GM10847 (cell line): Measurements from ENCODE around the gene KRT4.

Experiments
- POLR2A ChIP-seq: IDR thresholded peaks from 2 replicates; pipeline ENCODE4 v1.6.1; 2011; ENCODE audit not compliant: insufficient read length; ENCODE audit errors: extremely low read depth

The KRT4 gene

DNA sequence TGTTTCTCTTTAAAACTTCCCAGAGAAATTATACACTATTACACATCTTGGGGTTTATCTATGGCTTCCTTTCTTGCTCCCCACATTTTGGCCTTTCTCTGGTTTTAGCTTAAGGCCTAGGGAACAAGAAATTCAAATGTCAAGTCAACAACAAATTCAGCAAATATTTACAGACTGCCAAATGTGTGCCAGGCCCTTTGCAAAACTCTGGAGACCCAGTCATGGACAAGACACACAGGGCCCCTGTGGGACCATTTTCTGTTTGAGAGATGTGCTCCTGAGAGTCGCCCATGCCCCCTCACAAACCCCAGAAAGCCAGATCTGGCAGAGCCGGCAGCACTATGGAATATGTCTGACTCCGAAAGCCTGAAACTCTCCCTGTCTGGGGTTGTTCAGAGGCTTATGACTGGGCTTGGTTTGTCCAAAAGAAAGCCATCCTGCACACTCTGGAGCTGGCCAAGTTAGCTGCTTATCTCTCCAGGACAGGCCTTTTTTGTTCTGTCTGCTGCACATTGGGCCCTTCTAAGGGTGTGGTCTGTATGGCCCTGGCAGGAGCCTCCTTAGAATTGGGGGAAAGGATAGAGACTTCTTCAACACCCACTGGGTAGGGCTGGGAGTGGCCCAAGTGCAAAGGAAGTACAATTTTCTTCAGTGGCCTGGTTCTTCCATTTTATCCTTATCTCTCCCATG lies 16.9 kb downstream of the KRT4 start:
- TF ChIP-seq POLR2A: no peak

DNA sequence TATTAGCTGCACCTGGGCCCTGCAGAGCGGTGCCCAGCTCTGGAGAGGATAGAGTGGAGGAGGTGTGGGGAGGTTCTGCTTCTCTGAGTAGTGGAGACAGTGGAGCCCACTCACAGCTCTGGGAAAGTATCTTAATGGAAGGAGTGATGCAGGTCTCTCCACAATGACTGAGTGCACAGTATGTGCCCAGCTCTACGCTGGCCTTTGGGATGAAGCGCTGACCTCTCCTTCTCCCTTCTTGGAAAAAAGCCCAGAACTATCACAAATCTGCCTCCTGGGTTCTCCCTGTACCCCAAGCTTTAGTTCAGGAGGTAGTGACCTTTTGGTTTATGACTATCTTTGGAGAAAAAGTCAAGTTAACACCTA lies 17.5 kb downstream of the KRT4 start:
- TF ChIP-seq POLR2A: no peak

DNA sequence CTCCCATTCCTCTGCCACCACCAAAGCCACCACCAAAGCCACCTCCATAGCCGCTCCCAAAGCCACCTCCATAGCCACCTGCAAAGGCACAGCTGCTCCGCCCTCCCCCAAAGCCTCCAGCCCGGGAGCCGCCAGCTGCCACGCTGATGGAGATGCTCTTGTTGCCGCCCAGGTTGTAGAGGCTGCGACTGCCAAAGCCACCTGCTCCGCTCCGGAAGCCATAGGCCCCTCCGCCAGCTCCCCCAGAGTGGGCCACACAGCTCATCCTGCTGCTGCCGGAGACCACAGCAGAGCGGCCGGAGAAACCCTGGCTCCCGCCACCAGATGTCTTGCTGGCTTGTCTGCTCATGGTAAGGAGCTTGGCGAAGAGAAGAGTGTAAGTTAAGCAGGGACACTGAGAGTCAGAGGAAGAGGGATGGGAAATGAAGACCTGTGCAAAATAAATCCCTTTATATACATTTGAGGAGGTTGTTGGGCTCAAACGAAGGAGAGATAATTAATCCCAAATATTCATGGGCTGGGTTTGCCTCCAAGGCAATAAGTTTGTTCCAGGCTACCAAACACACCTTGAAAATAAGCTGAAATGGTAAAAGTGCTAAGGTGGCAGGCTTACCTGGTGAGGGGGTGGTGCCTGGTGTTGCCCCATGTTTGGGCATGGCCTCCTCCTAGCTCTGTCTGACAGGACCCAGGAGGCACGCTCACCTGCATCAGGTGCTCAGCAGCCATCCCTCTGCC lies 18.1 kb downstream of the KRT4 start, which contains the start of gene KRT3:
Gene KRT3 (minus strand): TSS at position 424 of the 735 bp plus-strand sequence. CDS start 75 bp downstream, at position 349.
- TF ChIP-seq POLR2A: no peak

DNA sequence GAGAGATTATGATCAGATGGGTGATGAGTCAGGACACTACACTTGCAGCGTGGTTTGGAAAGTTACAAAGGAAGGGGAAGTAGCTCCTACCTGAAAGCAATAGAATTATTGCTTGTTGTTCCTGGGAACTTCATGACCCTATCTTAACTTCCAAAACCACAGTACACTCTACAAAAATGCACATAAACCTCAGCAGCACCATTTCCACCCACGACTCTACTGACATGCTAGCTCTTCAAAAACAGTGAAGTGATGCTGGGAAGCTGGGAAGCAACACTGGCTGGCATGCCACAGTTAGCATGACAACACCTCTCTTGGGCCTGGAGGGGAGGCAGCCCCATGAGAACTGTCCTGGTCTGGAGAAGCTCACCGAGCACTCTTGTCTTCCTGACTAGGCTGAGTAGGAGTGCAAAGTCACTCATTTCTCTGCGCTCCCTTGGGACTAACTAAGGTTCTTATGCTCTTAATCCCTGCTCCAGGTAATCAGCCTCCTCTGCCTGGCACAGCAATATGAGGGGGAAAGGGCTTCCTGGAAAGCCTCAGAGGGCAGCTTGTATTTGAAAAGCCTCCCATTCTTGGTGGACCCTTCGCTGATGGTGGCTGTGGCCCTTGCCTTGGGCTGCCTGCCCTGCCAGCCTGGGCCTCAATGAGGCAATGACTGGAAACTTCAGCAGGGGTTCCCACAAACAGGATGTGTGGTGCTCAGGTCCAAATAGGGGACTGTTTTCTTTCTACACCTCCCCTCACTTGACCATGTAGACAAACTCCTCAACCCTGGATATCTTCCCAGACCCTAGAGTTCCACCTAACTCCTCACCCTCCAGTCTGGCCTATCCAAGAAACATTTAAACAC lies 19.2 kb downstream of the KRT4 start:
- no peak for TF ChIP-seq POLR2A

- TF ChIP-seq POLR2A: no peak
Observed at GRCh38 chr12:52792185-52793029, 21.5 kb downstream of the KRT4 start.

DNA sequence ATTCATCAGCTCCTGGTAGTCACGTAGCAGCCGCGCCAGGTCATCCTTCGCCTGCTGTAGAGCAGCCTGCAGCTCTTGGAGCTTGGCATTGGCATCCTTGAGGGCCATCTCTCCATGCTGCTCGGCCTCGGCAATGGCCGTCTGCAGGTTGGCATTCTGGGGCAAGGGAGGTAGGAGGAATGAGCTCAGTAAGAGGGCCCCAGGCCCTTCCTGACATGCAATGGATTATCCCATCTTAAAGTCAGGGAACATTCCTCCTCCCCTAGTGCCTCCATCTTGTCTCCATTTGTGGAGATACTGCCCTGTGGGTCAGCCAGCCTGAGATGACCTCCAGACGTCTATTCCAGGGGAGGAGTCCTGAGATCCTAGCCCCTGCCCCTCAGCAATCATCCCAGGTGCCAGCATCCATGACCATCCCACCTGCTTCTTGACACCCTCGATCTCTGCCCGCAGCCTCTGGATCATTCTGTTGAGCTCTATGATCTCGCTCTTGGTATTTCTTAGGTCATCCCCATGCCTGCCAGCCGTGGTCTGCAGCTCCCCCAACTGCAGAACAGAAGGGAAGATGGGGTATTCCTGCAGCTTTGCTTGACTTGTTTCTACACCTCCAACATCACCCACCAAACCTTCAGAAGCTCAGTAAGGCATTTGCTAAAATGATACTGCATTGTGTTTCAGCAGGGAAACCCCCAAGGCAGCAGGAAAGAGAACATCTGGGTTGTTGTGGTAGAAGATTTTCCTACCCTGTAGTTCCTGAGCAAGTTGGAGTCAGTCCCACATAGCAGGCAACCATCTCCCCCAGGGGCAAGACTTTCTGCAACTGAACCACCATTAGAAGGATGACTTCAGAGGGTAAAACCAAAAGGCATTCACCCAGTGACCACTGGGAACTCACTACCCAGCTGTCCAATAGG lies 22.4 kb downstream of the KRT4 start:
- no peak for TF ChIP-seq POLR2A

- no peak for TF ChIP-seq POLR2A
Observed at GRCh38 chr12:52790427-52791270, 23.3 kb downstream of the KRT4 start.

GRCh38 chr12:52789637-52790426 lies 24.1 kb downstream of the KRT4 start:
- TF ChIP-seq POLR2A: no peak

GRCh38 chr12:52788876-52789636 lies 24.9 kb downstream of the KRT4 start:
- no peak for TF ChIP-seq POLR2A

DNA sequence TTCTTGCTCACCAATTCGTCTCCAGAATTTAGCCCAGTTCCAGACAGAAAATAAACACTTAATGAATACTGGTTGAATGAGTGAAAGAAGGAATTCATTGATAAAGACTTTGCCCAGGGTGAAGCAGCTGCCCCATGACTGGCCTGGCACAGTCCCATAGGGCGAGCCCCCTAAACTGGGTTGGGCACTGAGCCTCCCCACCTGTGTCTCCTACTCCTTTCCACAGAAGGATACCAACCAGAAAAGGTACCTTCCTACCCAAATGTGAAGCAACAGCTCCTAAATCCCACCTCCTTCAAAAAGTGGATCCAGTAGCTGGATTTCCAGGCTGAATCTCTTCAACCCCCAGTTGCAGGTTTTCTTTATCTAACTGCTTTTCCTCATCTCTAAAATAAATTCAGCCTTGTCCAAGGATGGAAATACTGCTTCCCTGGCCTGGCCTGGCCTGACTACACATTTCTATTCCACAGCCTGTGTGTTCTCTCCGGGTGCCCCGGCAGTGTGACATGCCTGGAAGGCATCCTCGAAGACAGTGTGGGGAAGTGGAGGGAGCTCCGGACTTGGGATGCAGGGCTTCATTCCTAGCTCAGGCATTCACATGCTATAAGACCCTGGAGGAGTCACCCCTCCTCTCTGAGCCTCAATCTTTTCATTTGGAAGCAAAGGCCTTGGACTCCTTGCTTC lies 25.6 kb downstream of the KRT4 start:
- TF ChIP-seq POLR2A: no peak
